SK-N-MC (cell line): ENCODE data around the gene MYO5C.

Experiments
- EZH2 ChIP-seq: fragments of 200-600 bp; sonication (generic); IDR thresholded peaks from one replicate; pipeline ENCODE4 v1.6.1; 2017; ENCODE audit warnings: antibody characterized with exemption
- FOXP2 ChIP-seq: optimal IDR thresholded peaks from 2 replicates; pipeline ENCODE3; 2011; ENCODE audit warnings: mild to moderate bottlenecking, moderate library complexity; ENCODE audit not compliant: insufficient read depth; ENCODE audit errors: extremely low read length, control extremely low read depth
- POLR2AphosphoS5 ChIP-seq: IDR thresholded peaks from 2 replicates; pipeline ENCODE4 v1.6.1; 2012; ENCODE audit warnings: mild to moderate bottlenecking, low read depth, low read length, borderline replicate concordance

DNA sequence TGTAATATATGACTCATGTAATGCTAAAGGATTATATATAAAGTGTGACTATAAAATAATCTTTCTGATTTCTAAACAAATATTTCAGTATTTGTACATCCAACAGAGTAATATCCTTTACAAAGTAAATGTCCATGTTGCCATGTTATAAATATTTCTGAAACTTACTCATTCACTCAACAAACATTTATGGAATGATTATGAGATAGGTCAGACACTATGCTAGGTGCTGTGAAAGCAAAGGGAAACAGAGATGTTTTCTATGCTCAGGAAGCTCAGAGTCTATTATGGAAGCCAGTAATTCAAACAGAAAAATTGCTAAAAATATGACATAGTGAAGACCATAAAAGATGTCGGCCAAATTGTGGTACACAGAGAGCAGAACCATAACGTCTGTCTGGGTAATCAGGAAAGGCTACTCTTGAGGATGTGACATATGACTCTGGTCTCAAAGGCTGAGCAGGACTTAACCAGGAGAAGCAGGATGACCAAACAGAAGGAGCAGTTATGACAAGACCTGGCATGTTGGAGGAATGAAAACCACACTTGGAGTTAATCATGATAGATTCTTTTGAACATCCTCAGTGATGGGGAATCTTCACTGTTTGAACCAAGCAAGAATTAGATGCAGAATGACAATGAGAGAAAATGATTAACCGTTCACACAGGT is 39.0 kb upstream of the MYO5C start:
- no peak for TF ChIP-seq EZH2
- TF ChIP-seq POLR2AphosphoS5: no peak
- no peak for TF ChIP-seq FOXP2
